H1 (cell line): ENCODE measurements around the gene KIF26B. TPM values are rescaled to one million over a fixed set of nuclear protein-coding genes. Genes with fewer than 3 reads are reported as not detected.

Source experiments
- BCL11A ChIP-seq, 2 experiments: IDR thresholded peaks; one replicate each; pipeline ENCODE4 v1.6.1; 2011; ENCODE audit warnings: low read depth in 2 of 2, low read length in 2 of 2, mild to moderate bottlenecking in 2 of 2
- CBX5 ChIP-seq: fragments of 300-800, 300-1000 bp; sonication (generic); IDR thresholded peaks from 2 replicates; pipeline ENCODE4 v1.7.1; 2016; ENCODE audit warnings: antibody characterized with exemption, low read length, low read depth
- CBX8 ChIP-seq: fragments of 300-800, 300-1000 bp; sonication (generic); IDR thresholded peaks from 2 replicates; pipeline ENCODE4 v1.7.1; 2016; ENCODE audit warnings: low read depth, low read length, borderline replicate concordance
- CEBPB ChIP-seq: IDR thresholded peaks from 2 replicates; pipeline ENCODE4 v1.6.1; 2012; ENCODE audit warnings: low read depth, low read length
- CREB1 ChIP-seq: IDR thresholded peaks from 2 replicates; pipeline ENCODE4 v1.6.1; 2012; ENCODE audit warnings: inconsistent platforms
- HDAC6 ChIP-seq: IDR thresholded peaks from one replicate; pipeline ENCODE4 v1.7.1; 2012; ENCODE audit warnings: low read depth, mild to moderate bottlenecking, inconsistent platforms, low read length, moderate library complexity
- NRF1 ChIP-seq: IDR thresholded peaks from 2 replicates; pipeline ENCODE4 v1.6.1; 2011; ENCODE audit warnings: mild to moderate bottlenecking, low read depth, low read length, improper control_type of control experiment
- RAD21 ChIP-seq, 2 experiments: IDR thresholded peaks in 1 of 2; conservative IDR thresholded peaks in 1 of 2; 2 replicates each; pipeline ENCODE4 v1.6.1; 2011; ENCODE audit warnings: low read depth in 2 of 2, low read length in 2 of 2, improper control_type of control experiment in 1 of 2, inconsistent platforms in 1 of 2, mild to moderate bottlenecking in 1 of 2, moderate library complexity in 1 of 2
- RNF2 ChIP-seq: fragments of 200-900, 300-1000 bp; sonication (generic); IDR thresholded peaks from 2 replicates; pipeline ENCODE4 v1.7.1; 2016; ENCODE audit warnings: borderline replicate concordance, low read depth, mild to moderate bottlenecking, antibody characterized with exemption, low read length; ENCODE audit not compliant: poor library complexity, severe bottlenecking; ENCODE audit errors: missing control alignments
- SP4 ChIP-seq: IDR thresholded peaks from 2 replicates; pipeline ENCODE4 v1.6.1; 2012; ENCODE audit warnings: low read length, inconsistent platforms
- ZNF274 ChIP-seq: IDR thresholded peaks from 2 replicates; pipeline ENCODE4 v1.7.0; 2012; ENCODE audit warnings: low read length, borderline replicate concordance; ENCODE audit errors: extremely low read depth
- polyA plus RNA-seq, 7 experiments: library from polyadenylated mRNA; depleted of rRNA in 3 of 7; stranded (reverse) in 5 of 7; unstranded in 2 of 7; fragments of >200 nt in 5 of 7; fragments of 200-250 nt in 2 of 7; gene quantifications; 1 replicate in 5 of 7; 2 replicates in 1 of 7; 4 replicates in 1 of 7; pipeline versions ENCODE4 v1.2.1 to v1.2.3, GENCODE V29; 2011 to 2013; ENCODE audit warnings: missing spikeins in 2 of 7, mixed read lengths in 2 of 7
- total RNA-seq: library from RNA; stranded (reverse); fragmentation: NEBNext Ultra II Directional; extraction: Animal tissue kit (Norgen Biotek cat#: 25700); gene quantifications from 2 replicates; pipeline ENCODE4 v1.2.1, GENCODE V29; 2021
- TF ChIP-seq, protein P1 (sequence below): fragments of 300-600 bp; sonication (generic); IDR thresholded peaks from 2 replicates; pipeline ENCODE4 v1.7.1; 2012; ENCODE audit warnings: low read length, moderate library complexity, mild to moderate bottlenecking, inconsistent platforms; ENCODE audit not compliant: insufficient replicate concordance

KIF26B gene
- total and polyA plus RNA-seq, 2 of the 8 experiments (the other 6 are each of a cell fraction or from before 2014, with no cell fraction given), result 0.06 to 0.28 TPM

DNA sequence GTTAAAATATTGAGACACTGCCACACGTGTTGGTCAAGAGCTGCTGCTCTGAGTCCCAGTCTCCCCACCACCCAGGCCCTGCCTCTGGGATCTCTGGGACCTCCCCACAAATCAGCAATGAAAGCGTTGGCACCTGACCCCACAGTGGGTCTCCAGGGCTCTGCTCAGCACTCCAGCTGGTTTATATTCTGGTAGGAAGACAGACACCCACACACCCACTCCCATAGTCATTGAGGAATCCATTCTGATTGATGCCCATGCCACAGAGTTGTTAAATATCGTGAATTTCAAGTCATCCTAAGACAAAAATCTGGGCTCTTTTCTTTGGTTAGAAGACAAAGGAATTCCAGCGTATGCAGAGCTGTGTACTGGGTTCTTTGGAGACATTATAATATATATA is 91.6 kb downstream of the KIF26B start (continued):
- TF ChIP-seq, protein P1, sequence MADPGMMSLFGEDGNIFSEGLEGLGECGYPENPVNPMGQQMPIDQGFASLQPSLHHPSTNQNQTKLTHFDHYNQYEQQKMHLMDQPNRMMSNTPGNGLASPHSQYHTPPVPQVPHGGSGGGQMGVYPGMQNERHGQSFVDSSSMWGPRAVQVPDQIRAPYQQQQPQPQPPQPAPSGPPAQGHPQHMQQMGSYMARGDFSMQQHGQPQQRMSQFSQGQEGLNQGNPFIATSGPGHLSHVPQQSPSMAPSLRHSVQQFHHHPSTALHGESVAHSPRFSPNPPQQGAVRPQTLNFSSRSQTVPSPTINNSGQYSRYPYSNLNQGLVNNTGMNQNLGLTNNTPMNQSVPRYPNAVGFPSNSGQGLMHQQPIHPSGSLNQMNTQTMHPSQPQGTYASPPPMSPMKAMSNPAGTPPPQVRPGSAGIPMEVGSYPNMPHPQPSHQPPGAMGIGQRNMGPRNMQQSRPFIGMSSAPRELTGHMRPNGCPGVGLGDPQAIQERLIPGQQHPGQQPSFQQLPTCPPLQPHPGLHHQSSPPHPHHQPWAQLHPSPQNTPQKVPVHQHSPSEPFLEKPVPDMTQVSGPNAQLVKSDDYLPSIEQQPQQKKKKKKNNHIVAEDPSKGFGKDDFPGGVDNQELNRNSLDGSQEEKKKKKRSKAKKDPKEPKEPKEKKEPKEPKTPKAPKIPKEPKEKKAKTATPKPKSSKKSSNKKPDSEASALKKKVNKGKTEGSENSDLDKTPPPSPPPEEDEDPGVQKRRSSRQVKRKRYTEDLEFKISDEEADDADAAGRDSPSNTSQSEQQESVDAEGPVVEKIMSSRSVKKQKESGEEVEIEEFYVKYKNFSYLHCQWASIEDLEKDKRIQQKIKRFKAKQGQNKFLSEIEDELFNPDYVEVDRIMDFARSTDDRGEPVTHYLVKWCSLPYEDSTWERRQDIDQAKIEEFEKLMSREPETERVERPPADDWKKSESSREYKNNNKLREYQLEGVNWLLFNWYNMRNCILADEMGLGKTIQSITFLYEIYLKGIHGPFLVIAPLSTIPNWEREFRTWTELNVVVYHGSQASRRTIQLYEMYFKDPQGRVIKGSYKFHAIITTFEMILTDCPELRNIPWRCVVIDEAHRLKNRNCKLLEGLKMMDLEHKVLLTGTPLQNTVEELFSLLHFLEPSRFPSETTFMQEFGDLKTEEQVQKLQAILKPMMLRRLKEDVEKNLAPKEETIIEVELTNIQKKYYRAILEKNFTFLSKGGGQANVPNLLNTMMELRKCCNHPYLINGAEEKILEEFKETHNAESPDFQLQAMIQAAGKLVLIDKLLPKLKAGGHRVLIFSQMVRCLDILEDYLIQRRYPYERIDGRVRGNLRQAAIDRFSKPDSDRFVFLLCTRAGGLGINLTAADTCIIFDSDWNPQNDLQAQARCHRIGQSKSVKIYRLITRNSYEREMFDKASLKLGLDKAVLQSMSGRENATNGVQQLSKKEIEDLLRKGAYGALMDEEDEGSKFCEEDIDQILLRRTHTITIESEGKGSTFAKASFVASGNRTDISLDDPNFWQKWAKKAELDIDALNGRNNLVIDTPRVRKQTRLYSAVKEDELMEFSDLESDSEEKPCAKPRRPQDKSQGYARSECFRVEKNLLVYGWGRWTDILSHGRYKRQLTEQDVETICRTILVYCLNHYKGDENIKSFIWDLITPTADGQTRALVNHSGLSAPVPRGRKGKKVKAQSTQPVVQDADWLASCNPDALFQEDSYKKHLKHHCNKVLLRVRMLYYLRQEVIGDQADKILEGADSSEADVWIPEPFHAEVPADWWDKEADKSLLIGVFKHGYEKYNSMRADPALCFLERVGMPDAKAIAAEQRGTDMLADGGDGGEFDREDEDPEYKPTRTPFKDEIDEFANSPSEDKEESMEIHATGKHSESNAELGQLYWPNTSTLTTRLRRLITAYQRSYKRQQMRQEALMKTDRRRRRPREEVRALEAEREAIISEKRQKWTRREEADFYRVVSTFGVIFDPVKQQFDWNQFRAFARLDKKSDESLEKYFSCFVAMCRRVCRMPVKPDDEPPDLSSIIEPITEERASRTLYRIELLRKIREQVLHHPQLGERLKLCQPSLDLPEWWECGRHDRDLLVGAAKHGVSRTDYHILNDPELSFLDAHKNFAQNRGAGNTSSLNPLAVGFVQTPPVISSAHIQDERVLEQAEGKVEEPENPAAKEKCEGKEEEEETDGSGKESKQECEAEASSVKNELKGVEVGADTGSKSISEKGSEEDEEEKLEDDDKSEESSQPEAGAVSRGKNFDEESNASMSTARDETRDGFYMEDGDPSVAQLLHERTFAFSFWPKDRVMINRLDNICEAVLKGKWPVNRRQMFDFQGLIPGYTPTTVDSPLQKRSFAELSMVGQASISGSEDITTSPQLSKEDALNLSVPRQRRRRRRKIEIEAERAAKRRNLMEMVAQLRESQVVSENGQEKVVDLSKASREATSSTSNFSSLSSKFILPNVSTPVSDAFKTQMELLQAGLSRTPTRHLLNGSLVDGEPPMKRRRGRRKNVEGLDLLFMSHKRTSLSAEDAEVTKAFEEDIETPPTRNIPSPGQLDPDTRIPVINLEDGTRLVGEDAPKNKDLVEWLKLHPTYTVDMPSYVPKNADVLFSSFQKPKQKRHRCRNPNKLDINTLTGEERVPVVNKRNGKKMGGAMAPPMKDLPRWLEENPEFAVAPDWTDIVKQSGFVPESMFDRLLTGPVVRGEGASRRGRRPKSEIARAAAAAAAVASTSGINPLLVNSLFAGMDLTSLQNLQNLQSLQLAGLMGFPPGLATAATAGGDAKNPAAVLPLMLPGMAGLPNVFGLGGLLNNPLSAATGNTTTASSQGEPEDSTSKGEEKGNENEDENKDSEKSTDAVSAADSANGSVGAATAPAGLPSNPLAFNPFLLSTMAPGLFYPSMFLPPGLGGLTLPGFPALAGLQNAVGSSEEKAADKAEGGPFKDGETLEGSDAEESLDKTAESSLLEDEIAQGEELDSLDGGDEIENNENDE, result no peak
- no peak for TF ChIP-seq RNF2
- no peak for TF ChIP-seq SP4
- TF ChIP-seq RAD21 (IDR thresholded peaks at IDR 0.05 in 1 of 2, conservative IDR thresholded peaks at IDR 0.05 in 1 of 2; ENCODE audit: low read depth in 2 of 2, low read length in 2 of 2), result no peak
- TF ChIP-seq CEBPB, result no peak
- no peak for TF ChIP-seq NRF1
- no peak for TF ChIP-seq CBX8
- no peak for TF ChIP-seq HDAC6
- TF ChIP-seq CBX5, result no peak
- TF ChIP-seq BCL11A (IDR thresholded peaks at IDR 0.05; ENCODE audit: low read depth in 2 of 2, low read length in 2 of 2), result no peak
- TF ChIP-seq CREB1, result no peak
- no peak for TF ChIP-seq ZNF274
